ENCODE measurements around the gene RDX. TPM values are rescaled to one million over a fixed set of nuclear protein-coding genes. Genes with fewer than 3 reads are reported as not detected.
A peak's percentile ranks its signal among the peaks of the same experiment; 100 is the strongest.
"Not testable (repeated sequence)": the region's sequence is repeated elsewhere in the genome, so short reads cannot be mapped to it uniquely, and the experiment has no call there.

RDX gene
- total RNA-seq, 1 donor from 2014 or later: 115 TPM

DNA sequence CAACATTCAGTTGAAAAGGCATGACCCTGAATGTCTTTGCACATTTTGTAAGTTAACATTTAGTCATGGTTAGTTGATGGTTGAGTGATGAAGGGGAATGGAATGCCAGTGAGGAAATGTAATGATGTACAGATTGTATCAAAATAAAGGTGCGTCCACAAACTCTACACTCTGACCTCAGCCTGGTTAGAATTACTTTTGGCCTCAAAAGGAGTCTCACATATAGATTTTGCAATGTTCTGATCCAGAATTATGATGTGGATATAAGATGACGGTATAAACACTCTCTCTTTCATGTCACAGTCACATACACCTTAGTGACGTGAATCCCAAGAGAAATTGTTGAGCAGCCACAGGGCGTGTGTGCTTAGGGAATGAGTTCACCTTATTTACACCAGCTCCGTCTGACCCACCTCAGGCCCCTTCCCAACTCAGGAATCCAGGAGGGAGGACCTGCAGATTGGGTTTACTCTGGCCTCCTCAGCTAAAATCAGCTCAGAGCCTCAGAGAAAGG lies 100.1 kb downstream of the RDX start:
- Mint-ChIP-seq H3K36me3 (no peaks in the 10 kb centered on the region), H3K4me1 (ENCODE audit: unreplicated experiment) (peaks cover 9% of the 10 kb centered on the region), H3K4me3 (no peak overlapping the region), H3K9me3 (no peaks in the 10 kb centered on the region), H3K27ac (peak overlapping the region; percentile 92), H3K27me3 (no peaks in the 10 kb centered on the region)
- no peak for DNase-seq (ENCODE audit: extremely low spot score, unreplicated experiment)
- TF ChIP-seq, protein P1, sequence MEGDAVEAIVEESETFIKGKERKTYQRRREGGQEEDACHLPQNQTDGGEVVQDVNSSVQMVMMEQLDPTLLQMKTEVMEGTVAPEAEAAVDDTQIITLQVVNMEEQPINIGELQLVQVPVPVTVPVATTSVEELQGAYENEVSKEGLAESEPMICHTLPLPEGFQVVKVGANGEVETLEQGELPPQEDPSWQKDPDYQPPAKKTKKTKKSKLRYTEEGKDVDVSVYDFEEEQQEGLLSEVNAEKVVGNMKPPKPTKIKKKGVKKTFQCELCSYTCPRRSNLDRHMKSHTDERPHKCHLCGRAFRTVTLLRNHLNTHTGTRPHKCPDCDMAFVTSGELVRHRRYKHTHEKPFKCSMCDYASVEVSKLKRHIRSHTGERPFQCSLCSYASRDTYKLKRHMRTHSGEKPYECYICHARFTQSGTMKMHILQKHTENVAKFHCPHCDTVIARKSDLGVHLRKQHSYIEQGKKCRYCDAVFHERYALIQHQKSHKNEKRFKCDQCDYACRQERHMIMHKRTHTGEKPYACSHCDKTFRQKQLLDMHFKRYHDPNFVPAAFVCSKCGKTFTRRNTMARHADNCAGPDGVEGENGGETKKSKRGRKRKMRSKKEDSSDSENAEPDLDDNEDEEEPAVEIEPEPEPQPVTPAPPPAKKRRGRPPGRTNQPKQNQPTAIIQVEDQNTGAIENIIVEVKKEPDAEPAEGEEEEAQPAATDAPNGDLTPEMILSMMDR (conservative IDR thresholded peaks at IDR 0.05): no peak

DNA sequence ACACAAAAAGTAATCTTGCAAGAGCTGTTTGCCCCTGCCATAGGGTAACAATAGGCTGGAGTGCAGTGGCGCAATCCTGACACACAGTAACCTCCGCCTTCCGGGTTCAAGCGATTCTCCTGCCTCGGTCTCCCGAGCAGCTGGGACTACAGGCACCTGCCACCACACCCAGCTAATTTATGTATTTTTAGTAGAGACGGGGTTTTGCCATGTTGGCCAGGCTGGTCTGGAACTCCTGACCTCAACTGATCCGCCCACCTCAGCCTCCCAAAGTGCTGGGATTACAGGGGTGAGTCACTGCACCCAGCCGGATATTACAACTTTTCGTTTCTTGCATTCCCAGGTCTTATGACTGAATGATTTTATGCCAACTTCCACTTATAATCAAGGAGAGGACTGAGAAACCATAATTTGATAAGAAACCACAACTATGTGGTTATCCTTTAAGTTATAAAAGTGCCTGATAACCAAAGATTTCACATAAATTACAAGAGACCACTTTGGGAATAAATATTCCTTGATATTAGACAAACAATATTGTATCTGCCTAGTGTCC lies 102.1 kb downstream of the RDX start:
- H3K27me3 Mint-ChIP-seq; H3K4me3 Mint-ChIP-seq; H3K36me3 Mint-ChIP-seq; H3K9me3 Mint-ChIP-seq; H3K27ac Mint-ChIP-seq; DNase-seq (ENCODE audit: extremely low spot score, unreplicated experiment); H3K4me1 Mint-ChIP-seq (ENCODE audit: unreplicated experiment): not testable (repeated sequence)

DNA sequence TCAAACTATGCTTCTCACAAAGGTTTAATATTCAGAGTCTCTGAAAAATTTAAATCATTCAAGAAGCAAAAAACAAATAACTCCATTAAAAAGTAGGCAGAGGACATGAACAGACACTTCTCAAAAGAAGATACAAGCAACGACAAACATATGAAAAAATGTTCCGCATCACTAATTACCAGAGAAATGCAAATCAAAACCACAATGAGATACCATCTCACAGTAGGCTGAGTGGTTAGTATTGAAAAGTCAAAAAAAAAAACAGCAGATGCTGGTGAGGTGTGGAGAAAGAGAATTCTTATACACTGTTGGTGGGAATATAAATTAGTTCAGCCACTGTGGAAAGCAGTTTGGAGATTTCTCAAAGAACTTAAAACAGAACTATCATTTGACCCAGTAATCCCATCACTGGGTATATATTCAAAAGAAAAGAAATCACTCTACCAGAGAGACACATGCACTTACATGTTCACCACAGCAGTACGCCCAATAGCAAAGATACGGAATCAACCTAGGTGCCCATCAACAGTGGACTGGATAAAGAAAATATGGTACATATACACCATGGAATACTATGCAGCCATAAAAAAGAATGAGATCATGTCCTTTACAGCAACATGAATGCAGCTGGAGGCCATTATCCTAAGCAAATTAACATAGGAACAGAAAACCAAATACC lies 103.7 kb downstream of the RDX start:
- H3K9me3 Mint-ChIP-seq; H3K27ac Mint-ChIP-seq; DNase-seq (ENCODE audit: extremely low spot score, unreplicated experiment); H3K4me3 Mint-ChIP-seq; H3K4me1 Mint-ChIP-seq (ENCODE audit: unreplicated experiment); H3K36me3 Mint-ChIP-seq; H3K27me3 Mint-ChIP-seq: not testable (repeated sequence)

DNA sequence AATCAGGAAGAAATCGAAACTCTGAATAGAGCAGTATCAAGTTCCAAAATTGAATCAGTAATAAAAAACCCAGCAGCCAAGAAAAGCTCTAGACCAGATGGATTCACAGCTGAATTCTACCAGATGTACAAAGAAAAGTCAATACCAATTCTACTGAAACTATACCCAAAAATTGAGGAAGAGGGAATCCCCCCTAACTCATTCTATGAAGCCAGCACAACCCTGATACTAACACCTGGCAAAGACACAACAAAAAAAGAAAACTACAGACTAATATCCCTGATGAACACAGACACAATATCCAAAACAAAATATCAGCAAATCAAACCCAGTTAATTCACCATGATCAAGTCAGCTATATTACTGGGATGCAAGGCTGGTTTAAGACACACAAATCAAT lies 105.5 kb downstream of the RDX start:
- no peaks in the 10 kb centered on the region for H3K9me3 Mint-ChIP-seq
- no peaks in the 10 kb centered on the region for H3K36me3 Mint-ChIP-seq
- H3K4me1 Mint-ChIP-seq (ENCODE audit: unreplicated experiment): no peaks in the 10 kb centered on the region
- TF ChIP-seq, protein P1 (conservative IDR thresholded peaks at IDR 0.05): no peak
- H3K27me3 Mint-ChIP-seq: no peaks in the 10 kb centered on the region
- DNase-seq (ENCODE audit: extremely low spot score, unreplicated experiment): no peak
- H3K4me3 Mint-ChIP-seq: no peak overlapping the region
- H3K27ac Mint-ChIP-seq: no peak overlapping the region

DNA sequence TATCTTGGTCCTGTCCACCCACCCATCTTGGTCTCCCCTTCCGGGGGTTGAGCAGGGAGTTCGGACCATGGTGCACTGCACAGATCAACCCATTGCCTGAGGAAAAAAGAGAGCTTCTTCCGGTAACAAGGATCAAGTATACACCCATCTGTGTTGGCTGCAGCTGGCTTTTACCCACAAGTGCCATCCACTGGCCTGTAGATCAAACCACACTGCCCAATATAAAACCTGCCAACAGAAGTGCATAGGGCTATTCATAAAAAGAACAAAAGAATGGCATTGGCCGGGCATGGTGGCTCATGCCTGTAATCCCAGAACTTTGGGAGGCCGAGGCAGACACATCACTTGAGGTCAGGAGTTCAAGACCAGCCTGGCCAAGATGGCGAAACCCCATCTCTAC lies 108.7 kb downstream of the RDX start:
- Mint-ChIP-seq H3K36me3 (no peaks in the 10 kb centered on the region), H3K4me1 (ENCODE audit: unreplicated experiment) (peaks cover 8% of the 10 kb centered on the region)

DNA sequence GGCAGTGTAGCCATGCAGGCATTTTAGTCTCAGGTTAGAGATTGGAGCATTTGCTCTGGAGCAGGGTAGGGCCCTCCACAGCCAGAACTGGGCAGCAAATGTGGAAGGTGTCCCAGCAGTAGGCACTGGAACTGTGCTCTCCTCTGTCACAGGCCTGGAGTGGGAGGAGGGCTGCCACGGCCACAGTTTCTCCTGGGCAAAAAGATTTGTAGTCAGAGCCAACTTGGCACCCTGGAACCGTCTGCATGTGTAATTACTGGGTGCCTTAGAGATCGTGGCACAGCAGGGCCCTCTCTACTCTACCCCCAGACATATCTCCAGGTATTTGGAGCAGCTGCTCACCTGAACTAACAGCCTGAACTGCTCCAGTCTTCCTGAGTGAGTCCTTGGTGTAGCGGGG lies 109.5 kb downstream of the RDX start:
- H3K4me3 Mint-ChIP-seq: no peak overlapping the region
- H3K9me3 Mint-ChIP-seq: no peaks in the 10 kb centered on the region
- H3K4me1 Mint-ChIP-seq (ENCODE audit: unreplicated experiment): peaks cover 8% of the 10 kb centered on the region
- H3K36me3 Mint-ChIP-seq: no peaks in the 10 kb centered on the region
- H3K27me3 Mint-ChIP-seq: no peaks in the 10 kb centered on the region
- no peak overlapping the region for H3K27ac Mint-ChIP-seq
- DNase-seq (ENCODE audit: extremely low spot score, unreplicated experiment): no peak
- TF ChIP-seq, protein P1 (conservative IDR thresholded peaks at IDR 0.05): no peak

More for the DNA sequence above, 108.7 kb downstream of the RDX start:
- DNase-seq (ENCODE audit: extremely low spot score, unreplicated experiment): no peak
- TF ChIP-seq, protein P1 (conservative IDR thresholded peaks at IDR 0.05): no peak
- Mint-ChIP-seq H3K27ac (no peak overlapping the region), H3K9me3 (no peaks in the 10 kb centered on the region), H3K4me3 (no peak overlapping the region), H3K27me3 (no peaks in the 10 kb centered on the region)
